NB4 (cell line): ENCODE results near the gene HPCA.

Experiments
- DNase-seq: peaks from one replicate; pipeline ENCODE4 v3.0.0; 2010; ENCODE audit warnings: low read depth
- H3K4me3 ChIP-seq: one replicate; pipeline ENCODE4 v1.5.1; 2011; ENCODE audit warnings: mild to moderate bottlenecking, low read depth, low read length, moderate library complexity
- CTCF ChIP-seq: IDR thresholded peaks from one replicate; pipeline ENCODE4 v1.5.1; 2012; ENCODE audit warnings: low read depth, low read length
- MAX ChIP-seq: IDR thresholded peaks from 2 replicates; pipeline ENCODE4 v1.6.1; 2011; ENCODE audit warnings: low read depth, low read length
- MYC ChIP-seq: IDR thresholded peaks from 2 replicates; pipeline ENCODE4 v1.6.1; 2011; ENCODE audit warnings: low read depth, low read length
- POLR2A ChIP-seq: IDR thresholded peaks from 2 replicates; pipeline ENCODE4 v1.6.1; 2011; ENCODE audit warnings: mild to moderate bottlenecking; ENCODE audit not compliant: insufficient read length; ENCODE audit errors: extremely low read depth

Gene HPCA

GRCh38 chr1:32881291-32881690, 5.0 kb upstream of the HPCA start:
- TF ChIP-seq MAX (no peak), MYC (no peak), POLR2A (no peak), CTCF (no peak)
- DNase-seq, result no peak
- H3K4me3 ChIP-seq, result no peak overlapping the region

GRCh38 chr1:32881871-32882850, 4.1 kb upstream of the HPCA start:
- no peak for DNase-seq
- TF ChIP-seq CTCF (no peak), MYC (no peak), MAX (no peak), POLR2A (no peak)

GRCh38 chr1:32883338-32884031, 2.8 kb upstream of the HPCA start:
- TF ChIP-seq CTCF (no peak), MAX (no peak), POLR2A (no peak), MYC (no peak)
- no peak for DNase-seq
- H3K4me3 ChIP-seq, result no peak overlapping the region

More at GRCh38 chr1:32881871-32882850, 4.1 kb upstream of the HPCA start:
- no peak overlapping the region for H3K4me3 ChIP-seq

- TF ChIP-seq MAX, result no peak
- no peak for TF ChIP-seq POLR2A
- no peak for TF ChIP-seq MYC
- no peak for TF ChIP-seq CTCF
- no peak overlapping the region for H3K4me3 ChIP-seq
- no peak for DNase-seq
Measured at GRCh38 chr1:32884032-32884372, 2.3 kb upstream of the HPCA start.

- TF ChIP-seq MAX (no peak), CTCF (no peak), POLR2A (no peak), MYC (no peak)
- no peak overlapping the region for H3K4me3 ChIP-seq
- DNase-seq, result no peak
Measured at GRCh38 chr1:32884726-32885125, 1.6 kb upstream of the HPCA start.

- no peak for DNase-seq
- TF ChIP-seq MYC (no peak), POLR2A (no peak), MAX (no peak), CTCF (no peak)
- H3K4me3 ChIP-seq, result no peak overlapping the region
Measured at GRCh38 chr1:32885676-32886003, 651 bp upstream of the HPCA start.
